GM19397 (cell line): ENCODE measurements around the gene METAP2.

Experiments used
- ATAC-seq: cut with Tn5 transposase; IDR thresholded peaks from one replicate; pipeline ENCODE4 v1.9.1; 2021; ENCODE audit warnings: mild to moderate bottlenecking, moderate library complexity; ENCODE audit not compliant: unreplicated experiment

METAP2 gene

DNA sequence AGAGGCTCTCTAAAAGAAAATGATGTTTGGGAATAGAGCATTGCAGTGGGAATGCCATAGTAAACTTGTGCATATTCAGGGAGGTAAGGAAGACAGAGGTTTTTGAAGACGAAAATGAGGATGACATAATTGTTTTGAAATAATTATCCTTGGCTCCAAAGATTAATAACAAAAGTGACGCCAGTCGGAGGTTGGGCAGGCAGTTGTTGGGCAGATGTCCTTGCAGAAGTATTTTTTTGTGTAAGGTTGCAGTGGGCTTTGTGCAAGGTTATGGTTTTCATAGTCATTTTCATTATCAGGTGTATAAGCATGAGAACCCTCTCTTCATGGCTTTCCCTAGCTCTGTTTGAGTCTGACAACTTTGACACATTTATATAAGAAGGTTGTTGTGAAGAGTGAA is 35.3 kb downstream of the METAP2 start:
- no peak for ATAC-seq

DNA sequence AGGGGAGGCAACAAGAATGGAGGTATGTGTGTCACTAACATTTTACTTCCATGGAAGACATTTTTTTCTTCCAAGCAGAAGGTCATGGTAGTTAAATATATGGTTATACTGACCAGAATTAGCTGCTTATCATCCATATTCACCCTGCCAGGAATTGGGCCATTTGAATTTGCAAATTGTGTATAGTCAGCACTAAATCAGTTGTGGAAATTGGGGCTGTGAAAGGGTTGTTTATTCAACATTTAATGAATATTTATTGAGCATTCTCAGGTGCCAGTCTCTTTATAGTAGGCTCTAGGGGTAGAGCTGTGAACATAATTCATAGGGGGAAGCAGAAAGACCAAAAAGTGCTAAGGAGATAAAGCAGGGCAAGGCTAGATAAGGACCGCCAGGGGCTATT is 38.0 kb downstream of the METAP2 start:
- ATAC-seq, result no peak

DNA sequence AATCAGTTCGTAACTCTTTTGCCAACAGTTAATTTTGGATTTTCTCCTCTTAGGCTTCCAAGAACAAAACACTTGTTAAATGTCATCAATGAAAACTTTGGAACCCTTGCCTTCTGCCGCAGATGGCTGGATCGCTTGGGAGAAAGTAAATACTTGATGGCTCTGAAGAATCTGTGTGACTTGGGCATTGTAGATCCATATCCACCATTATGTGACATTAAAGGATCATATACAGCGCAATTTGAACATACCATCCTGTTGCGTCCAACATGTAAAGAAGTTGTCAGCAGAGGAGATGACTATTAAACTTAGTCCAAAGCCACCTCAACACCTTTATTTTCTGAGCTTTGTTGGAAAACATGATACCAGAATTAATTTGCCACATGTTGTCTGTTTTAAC is 39.6 kb downstream of the METAP2 start:
- ATAC-seq, result no peak

DNA sequence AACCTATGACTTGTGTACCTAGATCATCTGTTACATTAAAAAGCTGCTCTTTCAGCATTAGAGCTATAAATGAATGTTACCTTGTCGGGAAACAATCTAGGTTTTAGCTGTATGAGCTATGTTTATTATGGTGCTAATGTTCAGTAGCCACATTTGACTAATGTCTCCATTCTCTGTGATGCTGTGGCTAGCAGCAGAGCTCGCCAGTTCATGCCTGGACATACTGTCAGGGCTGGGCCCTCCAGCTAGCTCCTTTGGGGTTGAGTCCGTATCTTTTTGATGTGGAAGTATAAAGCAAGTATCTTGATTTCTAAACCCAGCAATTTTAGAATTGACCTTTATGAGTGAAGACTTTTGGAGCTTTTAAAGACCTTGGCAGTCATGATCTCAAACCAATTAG is 41.2 kb downstream of the METAP2 start:
- no peak for ATAC-seq

DNA sequence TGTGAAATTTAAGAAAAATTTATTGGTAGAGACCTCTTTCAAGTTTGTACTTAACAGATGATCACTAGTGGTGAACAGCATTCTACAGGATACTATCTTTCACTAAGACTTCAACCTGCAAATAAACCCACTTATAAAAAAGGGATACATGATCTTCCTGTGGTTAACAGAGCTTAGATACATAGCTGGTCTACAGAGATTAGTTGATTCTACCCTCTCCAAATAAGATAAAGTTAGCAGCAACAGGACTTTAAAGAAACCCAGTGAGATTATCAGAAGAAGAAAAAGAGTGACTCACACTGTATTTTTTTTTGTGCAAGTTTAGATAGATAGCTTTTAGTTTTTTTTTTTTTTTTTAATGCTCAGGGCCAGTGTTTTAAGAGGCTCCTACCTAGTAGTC is 42.8 kb downstream of the METAP2 start:
- no peak for ATAC-seq

DNA sequence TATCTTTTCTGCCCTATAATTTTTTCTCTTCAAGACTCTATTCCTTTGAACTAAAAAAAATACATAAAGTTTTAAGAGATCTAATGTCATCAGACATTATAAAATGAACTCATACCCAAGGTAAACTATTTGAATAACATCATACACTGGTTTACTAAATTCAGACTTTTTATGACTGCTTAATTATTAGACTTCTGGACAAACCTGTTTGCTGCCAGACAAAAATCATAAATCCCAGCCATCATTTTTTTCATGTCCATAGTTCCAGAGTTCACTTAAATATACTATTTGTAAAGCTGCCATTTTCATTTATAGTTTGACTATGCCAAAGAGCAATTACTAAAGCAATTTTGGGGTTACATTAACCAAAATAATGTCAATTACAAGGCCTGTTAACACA is 43.3 kb downstream of the METAP2 start:
- ATAC-seq, result no peak

DNA sequence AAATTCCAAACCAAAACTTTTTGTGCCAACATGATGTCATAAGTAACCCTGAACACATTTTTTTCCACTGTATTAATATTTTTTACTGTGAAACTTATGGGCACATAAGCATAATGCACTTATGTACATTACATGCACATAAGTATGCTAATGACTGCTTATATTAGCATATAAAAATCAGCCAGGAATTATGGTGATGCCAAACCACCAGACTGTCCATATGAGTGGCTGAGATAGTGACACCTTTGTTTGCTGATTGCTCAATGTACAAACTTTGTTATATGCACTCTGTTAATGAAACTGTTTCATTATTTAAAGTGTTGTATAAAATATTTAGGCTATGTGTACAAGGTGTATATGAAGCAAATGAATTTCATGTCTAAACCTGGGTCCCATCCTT is 45.0 kb downstream of the METAP2 start:
- no peak for ATAC-seq

DNA sequence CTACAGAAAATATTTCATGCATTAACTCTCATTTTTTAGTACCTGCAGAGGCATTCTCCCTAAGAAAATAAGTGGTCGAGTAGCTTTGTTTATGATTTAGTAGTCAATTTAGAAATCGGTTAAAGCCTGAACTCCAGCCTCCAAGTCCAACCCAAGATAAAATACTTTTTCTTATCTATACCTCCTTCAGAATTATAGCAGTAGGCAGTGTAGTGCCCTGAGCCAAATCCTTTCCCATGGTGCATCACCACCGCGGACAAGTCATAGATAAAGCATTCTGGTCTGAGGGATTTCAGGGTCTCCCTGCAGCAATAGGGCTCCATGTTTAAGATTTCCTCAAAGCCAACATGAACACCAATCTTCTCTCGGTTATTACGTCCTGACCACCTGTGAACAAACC is 46.9 kb downstream of the METAP2 start:
- ATAC-seq, result no peak

DNA sequence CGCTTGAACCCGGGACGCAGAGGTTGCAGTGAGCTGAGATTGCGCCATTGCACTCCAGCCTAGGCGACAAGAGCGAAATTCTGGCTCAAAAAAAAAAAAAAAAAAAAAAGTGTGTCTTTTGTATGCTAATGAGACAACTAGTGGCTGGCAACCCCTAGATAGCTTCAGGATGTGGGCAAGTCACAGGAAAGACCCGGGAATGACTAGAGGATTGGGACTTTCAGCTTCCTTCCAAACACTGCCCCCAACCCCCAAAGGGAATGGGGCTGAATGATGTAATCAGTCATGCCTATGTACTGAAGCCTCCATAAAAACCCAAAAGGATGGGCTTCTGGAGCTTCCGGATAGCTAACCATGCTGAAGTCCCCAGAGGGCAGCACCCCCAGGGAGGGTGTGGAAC is 48.7 kb downstream of the METAP2 start:
- no peak for ATAC-seq

DNA sequence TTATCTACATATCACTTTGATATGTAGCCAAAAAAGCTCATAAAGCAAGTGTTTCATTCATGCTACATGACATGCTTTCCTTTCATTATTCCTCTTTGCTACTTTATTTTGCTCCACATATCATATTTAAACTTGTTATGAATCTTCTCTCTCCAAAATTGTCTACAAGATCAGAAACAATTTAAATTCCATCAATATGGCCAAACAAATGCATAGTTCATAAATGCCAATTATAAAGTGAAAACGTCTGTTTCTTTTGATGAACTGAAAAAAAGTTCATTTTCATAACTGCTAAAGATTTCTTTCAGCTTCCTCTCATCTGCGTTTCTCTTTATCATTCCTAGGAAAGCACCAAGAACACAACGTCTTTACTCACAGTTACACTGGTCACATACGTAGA is 54.5 kb downstream of the METAP2 start:
- ATAC-seq, result no peak

DNA sequence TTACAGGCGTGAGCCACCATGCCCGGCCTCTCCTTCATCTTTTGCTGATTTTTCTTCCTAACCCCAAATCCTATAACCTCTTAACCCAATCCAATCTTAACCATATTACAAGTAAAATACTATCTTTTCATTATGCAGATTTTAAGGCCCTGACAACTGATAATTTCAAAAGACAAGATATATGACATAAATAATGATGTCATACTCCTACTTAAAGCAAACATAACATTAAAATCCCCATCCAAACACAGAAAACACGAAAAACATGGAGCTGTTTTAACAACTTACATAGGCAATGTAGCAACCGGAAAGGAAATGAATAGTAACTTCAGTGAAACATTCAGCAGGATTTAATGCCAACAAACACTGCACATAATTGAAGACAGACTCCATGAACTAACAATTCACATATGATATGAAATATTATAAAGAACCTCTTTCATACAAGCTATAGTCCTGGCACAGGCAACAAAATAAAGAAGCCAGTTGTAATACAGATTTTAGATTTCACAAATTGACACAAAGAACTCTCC is 55.8 kb downstream of the METAP2 start:
- ATAC-seq, result no peak

DNA sequence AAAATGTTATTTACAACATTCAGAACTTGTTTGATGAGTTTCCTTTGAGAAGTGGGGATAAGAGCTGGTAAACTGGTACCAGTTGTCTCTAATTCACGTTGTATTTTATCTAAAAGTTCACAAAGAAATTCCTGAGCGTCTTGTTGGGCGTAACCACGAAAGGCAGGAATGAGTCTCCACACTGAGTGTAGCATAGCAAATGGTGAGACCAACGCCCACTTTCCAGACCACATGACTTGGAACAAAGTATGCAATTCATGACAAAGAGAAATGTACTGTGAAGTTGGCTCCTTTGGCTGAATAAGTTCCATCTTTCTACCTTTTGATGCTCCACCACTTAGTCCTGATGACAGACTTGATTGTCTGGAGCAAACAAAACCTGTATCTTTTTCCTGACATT is 58.9 kb downstream of the METAP2 start:
- ATAC-seq, result no peak

DNA sequence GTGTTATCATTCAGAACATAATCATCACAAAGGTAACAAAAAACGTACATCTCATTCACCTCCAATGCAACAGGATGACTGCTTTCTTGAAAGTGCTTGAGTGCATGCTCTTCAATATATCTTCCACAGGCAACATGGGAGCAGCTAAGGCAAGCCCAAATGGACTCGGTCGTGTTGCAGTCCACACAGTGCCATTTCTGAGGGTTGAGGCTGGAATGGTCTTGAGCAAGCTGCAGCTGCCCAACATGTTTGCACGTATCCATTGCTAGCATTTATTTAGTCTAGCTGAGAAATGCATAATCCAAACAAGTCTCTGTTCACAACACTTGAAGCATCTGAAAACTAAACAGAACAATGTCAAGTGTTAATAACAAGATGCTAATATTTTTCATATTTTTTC is 60.0 kb downstream of the METAP2 start:
- no peak for ATAC-seq

DNA sequence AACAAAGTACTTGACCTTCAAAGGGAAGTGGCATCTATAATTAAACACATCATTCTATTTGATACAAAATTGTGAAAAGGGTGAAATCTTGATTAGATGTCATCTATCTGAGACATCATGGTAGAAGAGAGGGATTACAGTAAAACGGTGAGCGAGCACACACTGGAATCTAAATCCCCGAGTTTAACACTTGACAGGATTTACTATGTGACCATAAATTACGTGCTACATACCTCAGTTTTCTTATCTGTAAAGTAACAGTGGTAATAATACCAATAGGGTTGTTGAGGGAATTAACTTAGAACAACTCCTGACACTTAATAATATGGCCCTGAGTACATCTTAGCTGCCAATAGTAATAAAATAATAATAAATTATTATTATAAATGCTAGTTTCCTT is 64.1 kb downstream of the METAP2 start:
- ATAC-seq, result no peak

DNA sequence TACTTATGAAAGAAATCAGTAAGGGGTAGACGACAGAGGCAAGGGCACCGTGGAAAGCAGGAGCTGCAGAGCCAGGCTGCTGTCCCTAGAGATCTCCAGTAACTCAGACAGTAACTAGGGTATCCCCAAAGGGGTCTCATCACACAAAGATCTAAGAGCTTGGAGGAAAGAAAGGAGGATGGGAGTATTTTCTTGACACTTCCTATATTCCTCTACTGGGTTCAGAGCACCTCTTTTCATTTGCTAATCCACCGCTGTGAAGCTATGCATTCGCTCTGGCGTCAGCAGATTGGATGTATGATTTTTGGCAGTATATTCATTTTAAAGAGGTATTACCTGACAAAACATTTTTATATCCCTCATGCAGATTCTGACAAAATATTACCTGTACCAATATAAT is 64.7 kb downstream of the METAP2 start:
- no peak for ATAC-seq

DNA sequence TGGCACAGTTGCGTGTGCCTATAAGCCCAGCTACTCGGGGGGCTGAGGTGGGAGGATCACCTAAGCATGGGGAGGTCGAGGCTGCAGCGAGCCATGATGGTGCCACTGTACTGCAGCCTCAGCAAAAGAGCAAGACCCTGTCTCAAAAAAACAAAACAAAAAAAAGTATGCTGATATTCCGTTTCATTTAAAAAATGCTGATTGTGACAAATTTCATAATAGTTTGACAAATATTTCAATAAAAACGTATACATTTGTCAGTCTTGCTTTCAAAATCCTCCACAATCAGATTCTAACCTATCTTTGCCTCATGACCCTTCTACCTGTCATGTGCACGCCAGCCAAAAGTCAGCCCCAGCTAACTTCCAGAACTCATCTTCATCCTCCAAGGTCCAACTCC is 67.5 kb downstream of the METAP2 start:
- no peak for ATAC-seq

DNA sequence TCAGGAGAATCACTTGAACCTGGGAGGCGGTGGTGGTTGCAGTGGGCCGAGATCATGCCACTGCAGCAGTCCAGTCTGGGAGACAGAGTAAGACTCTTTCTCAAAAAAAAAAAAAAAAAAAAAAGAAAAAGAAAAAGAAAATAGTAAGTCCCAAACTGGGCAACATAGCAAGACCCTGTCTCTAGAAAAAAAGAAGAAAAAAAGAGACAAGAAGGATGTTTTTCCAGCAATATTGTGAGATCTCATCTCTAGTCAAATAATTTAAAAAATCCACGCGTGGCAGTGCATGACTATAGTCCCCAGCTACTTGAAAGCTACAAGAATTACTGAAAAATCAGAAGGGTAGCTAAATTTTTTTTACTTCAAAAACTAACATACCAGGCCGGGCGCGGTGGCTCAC is 69.4 kb downstream of the METAP2 start:
- no peak for ATAC-seq

DNA sequence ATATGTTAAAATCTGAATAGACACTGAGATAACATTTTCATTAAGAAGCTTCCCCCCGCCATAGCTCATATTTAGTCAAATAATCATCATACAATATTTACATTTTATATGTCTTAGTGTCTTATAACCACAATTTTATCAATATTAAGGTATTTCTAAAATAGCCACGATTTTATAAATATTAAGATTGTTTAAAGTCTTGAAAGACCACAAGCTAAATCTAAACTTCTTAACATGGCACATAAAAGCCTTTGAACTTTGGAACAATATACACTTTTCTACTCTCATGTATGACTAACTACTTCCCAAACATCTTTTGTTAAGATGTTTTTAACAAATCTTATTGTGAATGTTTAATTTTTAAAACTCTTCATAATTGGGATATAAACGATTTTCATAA is 70.8 kb downstream of the METAP2 start:
- no peak for ATAC-seq

DNA sequence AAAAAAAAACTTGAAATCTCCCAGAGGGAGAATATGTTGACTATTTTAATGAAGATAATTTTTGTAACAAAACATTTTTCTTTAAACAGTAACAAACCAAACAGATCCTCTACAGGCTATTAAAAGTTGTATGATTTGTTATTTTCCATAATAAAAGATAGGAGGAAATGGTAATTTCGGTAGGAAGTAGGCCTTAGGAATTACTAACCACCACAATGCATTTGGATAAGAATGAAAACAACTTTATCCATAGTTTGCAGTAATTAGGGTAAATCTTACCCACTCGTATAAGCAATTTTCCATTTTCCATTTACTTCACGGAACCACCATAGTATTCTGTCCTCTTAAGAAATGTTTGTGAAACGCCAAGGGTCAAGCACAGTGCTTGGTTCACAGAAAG is 71.4 kb downstream of the METAP2 start:
- ATAC-seq, result no peak

DNA sequence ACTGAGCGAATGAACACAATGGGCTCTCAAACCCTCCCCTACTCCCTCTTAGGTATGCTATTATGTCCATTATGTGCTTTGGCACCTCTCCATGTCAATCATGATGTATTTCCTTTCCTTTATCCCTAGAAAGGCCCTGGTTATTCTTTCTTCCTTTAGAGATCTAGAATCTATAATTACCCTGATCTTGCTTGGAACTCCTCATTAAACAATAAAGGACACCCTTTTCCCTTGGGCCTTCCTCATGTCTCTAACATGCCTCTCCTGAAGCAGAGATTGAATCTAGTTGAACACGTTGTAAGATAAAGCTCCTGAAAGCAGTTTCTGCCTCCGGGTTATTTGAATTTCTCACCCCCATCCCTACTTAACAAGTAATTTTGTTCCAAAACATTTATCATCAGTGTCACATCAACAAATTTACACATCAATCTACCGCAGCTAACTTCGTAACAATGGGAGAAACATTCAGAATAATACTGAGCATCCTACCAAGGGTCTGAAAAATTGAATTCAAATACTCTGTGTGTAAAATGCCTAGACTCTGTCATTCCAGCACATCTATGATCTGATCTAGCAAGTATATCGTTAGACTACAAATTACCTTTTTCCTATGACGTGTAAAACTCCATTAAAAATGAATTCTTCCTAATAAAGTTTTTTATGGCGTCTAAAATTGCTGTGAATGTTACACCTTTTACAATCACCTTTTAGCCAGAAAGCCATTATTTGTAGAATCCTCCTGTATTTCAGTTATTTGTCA is 72.0 kb downstream of the METAP2 start:
- no peak for ATAC-seq

DNA sequence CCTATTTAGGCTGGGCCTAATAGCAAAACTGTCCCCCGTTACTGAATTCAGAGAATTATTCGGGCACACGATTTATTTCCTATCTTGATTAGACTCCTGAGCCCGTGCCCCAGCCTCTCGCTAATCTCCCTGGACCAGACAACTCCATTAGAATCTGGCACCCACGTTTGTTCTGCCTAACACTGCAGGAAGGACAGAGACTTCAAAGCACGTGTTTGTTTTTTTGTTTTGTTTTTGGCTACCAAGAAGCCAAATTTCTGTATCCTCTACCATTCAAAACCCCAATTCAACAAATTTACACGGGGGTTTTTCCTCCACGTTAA is 72.5 kb downstream of the METAP2 start:
- no peak for ATAC-seq

DNA sequence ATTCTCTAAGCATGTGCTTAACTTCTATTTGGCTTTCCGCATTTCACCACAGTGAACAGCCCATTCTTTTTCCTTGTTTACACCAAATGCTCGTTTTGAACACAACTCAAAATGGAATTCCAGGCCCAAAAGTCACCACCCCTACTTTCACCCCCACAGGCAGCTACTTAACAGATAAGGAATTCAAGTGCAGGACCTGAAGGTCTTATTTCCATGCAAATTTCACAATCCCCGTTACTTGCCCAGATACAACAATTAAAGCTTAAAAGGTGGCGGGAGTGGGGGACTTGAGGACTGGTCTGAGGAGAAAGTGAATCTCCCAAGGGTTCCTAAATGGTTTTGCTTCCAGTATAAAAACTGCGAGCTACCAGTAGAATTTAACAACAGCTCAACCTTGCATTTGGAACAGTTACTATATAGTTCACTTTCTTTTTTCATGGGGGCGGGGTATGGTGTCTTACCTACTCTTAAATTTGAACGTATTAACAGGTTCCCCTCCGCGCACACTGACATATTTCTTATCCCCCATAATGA is 73.6 kb downstream of the METAP2 start:
- ATAC-seq, result no peak

DNA sequence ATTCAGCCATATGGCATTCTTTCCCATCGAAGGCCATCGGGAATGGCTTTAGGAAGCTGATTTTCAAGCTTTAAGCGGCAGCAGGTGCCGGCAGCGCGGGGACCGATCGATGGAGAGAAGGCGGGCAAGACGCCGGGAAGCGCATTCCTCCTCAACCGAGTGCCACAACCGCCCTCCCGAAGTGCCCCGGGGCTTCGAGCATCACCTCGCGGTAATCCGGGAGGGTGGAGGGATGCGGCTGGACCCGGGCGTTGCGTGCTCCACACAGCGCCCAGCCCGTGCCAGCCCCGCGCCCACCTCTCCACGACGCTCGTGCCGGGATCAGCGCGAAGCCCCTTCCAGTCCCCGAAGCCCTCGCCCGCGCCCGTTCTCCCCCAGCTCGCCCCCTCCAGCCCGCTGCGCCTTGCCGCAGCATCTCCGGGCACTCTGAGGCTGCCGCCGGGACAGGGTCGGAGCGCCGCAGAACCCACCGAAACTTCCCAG is 74.1 kb downstream of the METAP2 start:
- no peak for ATAC-seq
